Measurements from ENCODE around the gene SLC4A2. TPM values are rescaled to one million over a fixed set of nuclear protein-coding genes. Genes with fewer than 3 reads are reported as not detected.
A peak's percentile ranks its signal among the peaks of the same experiment; 100 is the strongest.

The SLC4A2 gene
- total RNA-seq, 1 experiment from 2014 or later, result 249 TPM

DNA sequence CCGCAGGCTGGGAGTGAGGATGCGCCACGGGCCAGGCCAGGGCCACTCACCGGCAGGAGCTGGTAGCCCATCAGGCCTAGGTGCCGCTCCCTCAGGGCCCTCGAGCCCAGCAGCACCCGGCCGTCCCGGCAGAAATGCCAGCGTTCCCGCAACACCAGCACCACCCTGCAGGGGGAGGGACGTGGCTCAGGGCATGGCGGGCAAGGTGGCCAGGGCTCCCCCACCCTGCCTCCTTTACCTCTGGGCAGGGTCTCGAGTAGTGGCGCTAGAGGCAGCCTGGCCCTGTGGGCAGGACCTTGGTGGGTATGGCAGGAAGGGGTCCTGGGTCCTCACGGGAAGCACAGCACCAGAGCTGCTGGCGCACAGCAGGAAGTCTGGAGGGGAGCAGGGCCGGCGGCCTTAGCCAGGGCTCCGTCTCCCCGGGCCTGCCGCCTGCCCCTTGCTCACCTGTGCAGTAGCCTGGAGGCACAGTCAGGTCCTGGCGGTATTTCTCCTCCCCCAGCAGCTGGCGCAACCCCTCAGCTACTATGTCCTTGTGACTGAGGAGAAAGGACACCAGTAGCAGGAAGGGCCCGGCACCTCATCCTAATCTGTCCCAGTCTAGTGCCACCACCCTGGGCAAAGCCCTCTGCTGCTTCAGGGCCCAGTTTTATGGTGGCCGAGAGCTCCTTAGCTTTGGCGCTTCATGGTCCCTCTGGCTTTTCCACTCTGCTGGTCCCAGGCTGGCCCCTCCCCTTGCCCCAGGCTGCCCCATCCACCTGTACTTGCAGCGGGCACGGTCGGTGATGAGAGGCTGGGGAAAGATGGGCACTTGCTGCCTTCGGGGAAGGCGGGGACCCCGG is 17.7 kb downstream of the SLC4A2 start:
- no peak overlapping the region for H3K4me3 ChIP-seq (ENCODE audit: low read depth, low read length)

DNA sequence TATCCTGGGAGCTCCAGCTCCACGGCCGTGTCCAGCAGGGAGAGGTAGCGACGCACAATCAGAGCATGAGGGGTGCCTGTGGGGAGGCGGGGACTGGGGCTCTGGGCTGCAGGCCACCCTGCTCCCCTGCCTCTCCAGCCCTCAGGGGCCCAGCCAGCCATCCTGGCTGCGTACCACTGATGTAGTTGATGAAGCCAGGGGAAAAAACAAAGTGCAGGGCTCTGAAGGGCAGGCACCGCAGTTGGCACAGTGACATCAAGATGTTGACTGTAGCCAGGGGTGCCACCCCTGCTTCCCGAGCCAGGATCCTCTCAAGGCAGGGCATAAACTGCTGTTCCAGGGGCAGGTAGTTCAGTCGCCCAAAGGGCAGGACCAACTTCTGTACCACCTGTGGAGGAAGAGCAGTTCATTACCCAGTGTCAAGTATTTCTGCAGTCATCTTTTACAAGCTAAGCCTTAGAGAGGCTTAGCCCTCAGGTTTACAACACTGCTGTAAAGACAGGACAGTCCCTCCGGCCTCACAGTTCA is 18.4 kb downstream of the SLC4A2 start:
- CTCF ChIA-PET, result interaction anchor here (0.7 kb wide), 1 partner anchor 15 kb away, joined by 3 read pairs; no protein-coding TSS in a partner anchor
- no peak overlapping the region for H3K4me3 ChIP-seq (ENCODE audit: low read depth, low read length)
- Mint-ChIP-seq H3K9me3 (ENCODE audit: unreplicated experiment) (no peaks in the 10 kb centered on the region), H3K27me3 (ENCODE audit: insufficient read depth, unreplicated experiment) (no peaks in the 10 kb centered on the region), H3K36me3 (ENCODE audit: insufficient read depth, unreplicated experiment) (peaks cover 79% of the 10 kb centered on the region), H3K4me1 (ENCODE audit: low read depth, unreplicated experiment) (peaks cover 4% of the 10 kb centered on the region), H3K27ac (ENCODE audit: unreplicated experiment) (peak overlapping the region; percentile 19), H3K4me3 (ENCODE audit: unreplicated experiment) (peak overlapping the region; percentile 50)
- no peak for DNase-seq
- intact Hi-C loops (cut with micrococcal nuclease; ENCODE audit: unreplicated experiment), result no loop called here
- BruUV-seq (replicated peaks), result no TSS peak
- peaks cover 22% of the 10 kb centered on the region for H3K4me1 ChIP-seq
- TF ChIP-seq, protein P1, sequence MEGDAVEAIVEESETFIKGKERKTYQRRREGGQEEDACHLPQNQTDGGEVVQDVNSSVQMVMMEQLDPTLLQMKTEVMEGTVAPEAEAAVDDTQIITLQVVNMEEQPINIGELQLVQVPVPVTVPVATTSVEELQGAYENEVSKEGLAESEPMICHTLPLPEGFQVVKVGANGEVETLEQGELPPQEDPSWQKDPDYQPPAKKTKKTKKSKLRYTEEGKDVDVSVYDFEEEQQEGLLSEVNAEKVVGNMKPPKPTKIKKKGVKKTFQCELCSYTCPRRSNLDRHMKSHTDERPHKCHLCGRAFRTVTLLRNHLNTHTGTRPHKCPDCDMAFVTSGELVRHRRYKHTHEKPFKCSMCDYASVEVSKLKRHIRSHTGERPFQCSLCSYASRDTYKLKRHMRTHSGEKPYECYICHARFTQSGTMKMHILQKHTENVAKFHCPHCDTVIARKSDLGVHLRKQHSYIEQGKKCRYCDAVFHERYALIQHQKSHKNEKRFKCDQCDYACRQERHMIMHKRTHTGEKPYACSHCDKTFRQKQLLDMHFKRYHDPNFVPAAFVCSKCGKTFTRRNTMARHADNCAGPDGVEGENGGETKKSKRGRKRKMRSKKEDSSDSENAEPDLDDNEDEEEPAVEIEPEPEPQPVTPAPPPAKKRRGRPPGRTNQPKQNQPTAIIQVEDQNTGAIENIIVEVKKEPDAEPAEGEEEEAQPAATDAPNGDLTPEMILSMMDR (IDR thresholded peaks at IDR 0.05; ENCODE audit: insufficient read depth in 1 of 2, low read depth in 1 of 2, low read length in 1 of 2, severe bottlenecking in 1 of 2, unreplicated experiment in 1 of 2), result no peak
- POLR2A ChIA-PET, result interaction anchor here (0.6 to 1.2 kb wide), 2 partner anchors 9 to 50 kb away, joined by 4 to 5 read pairs; partner anchors contain the start of gene ABCB8
- H3K9me3 ChIP-seq, result no peaks in the 10 kb centered on the region
- no peaks in the 10 kb centered on the region for H3K36me3 ChIP-seq (ENCODE audit: control insufficient read depth, insufficient read depth, low read length)
- no peaks in the 10 kb centered on the region for H3K27me3 ChIP-seq (replicated peaks; ENCODE audit: control insufficient read depth, insufficient read depth, low read length)

More for the DNA sequence above, 17.7 kb downstream of the SLC4A2 start:
- ChIA-PET CTCF (interaction anchor here (0.7 kb wide), 1 partner anchor 14 kb away, joined by 3 read pairs; no protein-coding TSS in a partner anchor), POLR2A (interaction anchor here (0.7 to 1.2 kb wide), 3 partner anchors 9 to 49 kb away, joined by 3 to 5 read pairs (median 3); partner anchors contain the start of gene ABCB8)
- Mint-ChIP-seq H3K27ac (ENCODE audit: unreplicated experiment) (no peak overlapping the region), H3K36me3 (ENCODE audit: insufficient read depth, unreplicated experiment) (peaks cover 82% of the 10 kb centered on the region), H3K4me3 (ENCODE audit: unreplicated experiment) (no peak overlapping the region), H3K9me3 (ENCODE audit: unreplicated experiment) (no peaks in the 10 kb centered on the region), H3K27me3 (ENCODE audit: insufficient read depth, unreplicated experiment) (no peaks in the 10 kb centered on the region), H3K4me1 (ENCODE audit: low read depth, unreplicated experiment) (no peaks in the 10 kb centered on the region)
- TF ChIP-seq, protein P1 (IDR thresholded peaks at IDR 0.05; ENCODE audit: insufficient read depth in 1 of 2, low read depth in 1 of 2, low read length in 1 of 2, severe bottlenecking in 1 of 2, unreplicated experiment in 1 of 2), result peak; percentile 33 to 44
- DNase-seq, result peak; percentile 48 to 74
- no TSS peak for BruUV-seq (replicated peaks)
- intact Hi-C loops (cut with micrococcal nuclease; ENCODE audit: unreplicated experiment), result no loop called here
- H3K27me3 ChIP-seq (replicated peaks; ENCODE audit: control insufficient read depth, insufficient read depth, low read length), result no peaks in the 10 kb centered on the region
- H3K4me1 ChIP-seq, result peaks cover 17% of the 10 kb centered on the region
- H3K36me3 ChIP-seq (ENCODE audit: control insufficient read depth, insufficient read depth, low read length), result no peaks in the 10 kb centered on the region
- no peaks in the 10 kb centered on the region for H3K9me3 ChIP-seq

DNA sequence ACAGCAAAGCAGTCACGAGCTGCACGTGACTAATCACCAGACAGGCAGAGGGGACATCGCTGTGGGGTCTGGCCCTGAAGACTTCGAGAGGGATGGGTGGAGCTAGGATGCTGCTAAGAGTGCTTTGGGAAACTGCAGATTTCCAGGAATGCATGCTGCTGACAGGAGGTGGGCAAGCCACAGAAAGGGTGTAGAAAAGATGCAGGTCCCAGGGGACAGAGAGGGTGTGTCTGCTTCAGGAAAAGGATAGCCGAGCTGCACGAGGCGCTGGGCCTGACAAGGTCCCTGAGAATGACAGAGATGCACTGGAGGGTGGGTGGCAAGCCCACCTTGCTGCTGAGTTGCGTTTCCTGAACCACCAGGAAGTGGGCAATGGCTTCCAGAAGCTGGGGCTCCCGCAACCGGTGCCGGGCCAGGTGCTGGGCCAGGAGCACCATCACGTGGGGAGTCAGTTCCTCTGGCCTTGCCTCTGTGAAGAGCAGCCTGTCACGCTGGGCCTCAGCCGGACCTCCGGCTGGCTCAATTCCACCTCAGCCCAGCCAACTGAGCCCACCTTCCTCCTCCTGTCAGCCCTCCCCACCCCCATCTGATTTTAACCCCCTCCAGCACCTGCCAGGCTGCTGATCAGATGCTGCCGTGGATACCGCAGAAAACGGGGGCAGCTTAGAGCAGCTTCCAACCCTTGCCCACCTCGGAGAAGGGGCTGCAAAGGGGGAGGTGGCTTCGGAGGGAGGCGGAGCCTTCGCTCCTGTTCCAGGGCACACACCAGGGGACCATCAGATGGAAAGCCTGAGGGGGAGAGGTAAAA is 19.0 kb downstream of the SLC4A2 start:
- no peaks in the 10 kb centered on the region for H3K9me3 ChIP-seq
- DNase-seq, result peak in 1 of 2 experiments; percentile 30
- TF ChIP-seq, protein P1 (IDR thresholded peaks at IDR 0.05; ENCODE audit: insufficient read depth in 1 of 2, low read depth in 1 of 2, low read length in 1 of 2, severe bottlenecking in 1 of 2, unreplicated experiment in 1 of 2), result no peak
- intact Hi-C loops (cut with micrococcal nuclease; ENCODE audit: unreplicated experiment), result no loop called here
- Mint-ChIP-seq H3K9me3 (ENCODE audit: unreplicated experiment) (no peaks in the 10 kb centered on the region), H3K36me3 (ENCODE audit: insufficient read depth, unreplicated experiment) (peaks cover 75% of the 10 kb centered on the region), H3K27ac (ENCODE audit: unreplicated experiment) (peak overlapping the region; percentile 19), H3K4me1 (ENCODE audit: low read depth, unreplicated experiment) (peaks cover 7% of the 10 kb centered on the region), H3K27me3 (ENCODE audit: insufficient read depth, unreplicated experiment) (no peaks in the 10 kb centered on the region), H3K4me3 (ENCODE audit: unreplicated experiment) (peak overlapping the region; percentile 93)
- H3K27me3 ChIP-seq (replicated peaks; ENCODE audit: control insufficient read depth, insufficient read depth, low read length), result no peaks in the 10 kb centered on the region
- CTCF ChIA-PET, result interaction anchor here (0.7 kb wide), 1 partner anchor 16 kb away, joined by 3 read pairs; no protein-coding TSS in a partner anchor
- no TSS peak for BruUV-seq (replicated peaks)
- POLR2A ChIA-PET, result interaction anchor here (0.6 to 1.2 kb wide), 2 partner anchors 10 to 50 kb away, joined by 4 to 5 read pairs; partner anchors contain the start of gene ABCB8
- H3K36me3 ChIP-seq (ENCODE audit: control insufficient read depth, insufficient read depth, low read length), result no peaks in the 10 kb centered on the region
- peaks cover 22% of the 10 kb centered on the region for H3K4me1 ChIP-seq
- no peak overlapping the region for H3K4me3 ChIP-seq (ENCODE audit: low read depth, low read length)

Measured in Caco-2 (cell line).